ENCODE measurements around the gene MYT1.

- TF ChIP-seq CTCF (IDR thresholded peaks at IDR 0.05; ENCODE audit: poor library complexity) = no peak
- no peak for TF ChIP-seq EZH2 (IDR thresholded peaks at IDR 0.05; ENCODE audit: borderline replicate concordance)
These were observed 47.8 kb downstream of the MYT1 start for GRCh38 chr20:64211874-64212658.

Data from hepatocyte (in vitro differentiated cells).